Rectal smooth muscle tissue (tissue), 1 donor: ENCODE measurements around the gene KRT76.
"Not testable (repeated sequence)": the region's sequence is repeated elsewhere in the genome, so short reads cannot be mapped to it uniquely, and the experiment has no call there.

Experiments used
- H3K27ac ChIP-seq: one replicate; pipeline ENCODE4 v1.7.0; 2013; ENCODE audit warnings: low read depth, low read length, inconsistent platforms
- H3K27me3 ChIP-seq: one replicate; pipeline ENCODE4 v1.7.0; 2013; ENCODE audit warnings: low read length; ENCODE audit not compliant: control insufficient read depth, insufficient read depth
- H3K36me3 ChIP-seq: one replicate; pipeline ENCODE4 v1.7.0; 2013; ENCODE audit warnings: low read length; ENCODE audit not compliant: control insufficient read depth, insufficient read depth
- H3K4me1 ChIP-seq: one replicate; pipeline ENCODE4 v1.7.0; 2013; ENCODE audit warnings: low read length; ENCODE audit not compliant: control insufficient read depth, insufficient read depth
- H3K4me3 ChIP-seq: one replicate; pipeline ENCODE4 v1.7.0; 2013; ENCODE audit warnings: low read length
- H3K9ac ChIP-seq: one replicate; pipeline ENCODE4 v1.7.0; 2013; ENCODE audit warnings: low read length

Gene KRT76

DNA sequence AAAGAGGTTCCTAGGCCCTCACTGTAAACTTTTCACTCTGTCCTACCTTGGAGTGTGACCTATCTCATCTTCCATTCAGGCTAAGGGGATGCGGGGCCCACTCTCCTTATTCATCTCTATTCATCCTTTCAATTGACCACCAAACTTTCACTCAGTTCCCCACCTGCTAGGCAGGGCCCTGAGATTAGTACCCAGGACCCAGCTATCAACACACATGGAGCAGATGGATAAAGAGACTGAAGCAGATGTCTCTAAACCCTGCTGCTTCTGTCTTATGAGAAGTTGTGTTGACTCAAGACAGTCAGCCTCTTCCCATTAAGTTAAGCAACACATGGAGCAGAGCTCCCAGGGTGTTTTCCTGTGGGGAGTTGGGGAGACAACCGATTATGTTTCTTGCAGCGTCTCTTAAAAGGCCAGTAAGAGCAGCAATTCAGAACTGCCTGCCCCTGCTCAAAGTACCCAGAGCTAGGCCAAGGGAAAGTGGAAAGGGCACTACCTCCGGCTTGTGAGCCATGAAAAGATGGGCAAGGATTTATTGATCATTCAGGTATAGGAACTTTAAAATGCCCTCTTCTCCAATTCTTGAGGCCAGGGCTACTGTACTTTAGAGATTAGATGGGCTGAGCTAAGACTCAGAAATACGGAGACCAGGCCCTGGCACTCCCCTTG, 10.7 kb downstream of the KRT76 start:
- Histone ChIP-seq H3K4me3 (no peak overlapping the region), H3K4me1 (no peaks in the 10 kb centered on the region), H3K36me3 (no peaks in the 10 kb centered on the region), H3K27me3 (no peaks in the 10 kb centered on the region), H3K9ac (no peak overlapping the region), H3K27ac (no peak overlapping the region)

- H3K4me3 ChIP-seq = no peak overlapping the region
- no peaks in the 10 kb centered on the region for H3K27me3 ChIP-seq
- H3K27ac ChIP-seq = no peak overlapping the region
- no peaks in the 10 kb centered on the region for H3K4me1 ChIP-seq
- H3K36me3 ChIP-seq = no peaks in the 10 kb centered on the region
- H3K9ac ChIP-seq = no peak overlapping the region
Measured at GRCh38 chr12:52765702-52766101, 11.4 kb downstream of the KRT76 start.

DNA sequence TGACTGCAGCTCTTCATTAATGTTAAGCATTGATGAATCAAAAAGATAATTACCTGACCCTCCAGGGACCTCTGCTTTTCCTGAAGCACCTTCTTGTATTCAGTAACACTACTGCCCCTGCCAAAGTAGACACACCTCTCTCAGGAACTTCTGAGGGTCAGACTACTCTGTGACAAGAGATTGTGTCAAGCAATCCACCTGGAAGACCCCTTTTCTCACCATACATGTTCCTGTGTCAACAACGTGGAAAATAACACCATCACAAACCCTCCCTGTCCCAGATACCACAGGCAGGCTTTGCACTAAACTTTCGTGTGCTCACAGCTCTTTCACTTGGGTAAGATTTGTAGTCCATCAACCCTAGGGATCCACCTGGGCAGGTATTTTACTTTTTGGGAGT, 13.2 kb downstream of the KRT76 start:
- Histone ChIP-seq H3K36me3 (no peaks in the 10 kb centered on the region), H3K27me3 (no peaks in the 10 kb centered on the region)

DNA sequence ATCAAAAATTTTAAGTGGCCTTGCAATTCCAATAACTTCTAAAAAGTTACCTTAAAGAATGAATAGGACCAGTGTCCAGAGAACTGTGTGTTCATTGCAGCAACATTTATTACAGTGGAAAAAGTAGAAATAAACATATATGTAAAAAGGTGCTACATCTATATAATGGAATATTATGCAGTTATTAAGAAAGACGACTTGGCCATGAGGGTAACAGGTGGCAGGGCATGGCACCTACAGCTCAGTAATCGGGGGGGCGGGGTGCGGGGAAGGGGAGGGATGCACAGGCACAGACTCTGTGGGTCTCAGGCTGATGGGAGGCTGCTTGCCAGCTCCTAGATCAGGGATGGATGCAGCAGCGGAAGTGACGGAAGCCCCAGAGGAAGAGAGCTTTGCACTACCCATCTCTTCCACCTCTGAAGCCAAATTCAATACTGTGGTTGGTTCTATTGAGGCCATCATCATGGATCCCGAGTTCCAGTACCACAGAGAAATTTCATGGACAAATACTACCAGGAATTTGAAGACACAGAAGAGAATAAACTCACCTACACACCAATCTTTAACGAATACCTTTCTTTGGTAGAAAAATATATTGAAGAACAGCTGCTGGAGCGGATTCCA, 14.0 kb downstream of the KRT76 start:
- no peaks in the 10 kb centered on the region for H3K4me1 ChIP-seq

More for the DNA sequence above, 13.2 kb downstream of the KRT76 start:
- Histone ChIP-seq H3K9ac (no peak overlapping the region), H3K4me1 (no peaks in the 10 kb centered on the region), H3K4me3 (no peak overlapping the region), H3K27ac (no peak overlapping the region)

GRCh38 chr12:52761802-52762201, 15.3 kb downstream of the KRT76 start:
- no peak overlapping the region for H3K4me3 ChIP-seq
- H3K36me3 ChIP-seq = no peaks in the 10 kb centered on the region
- no peak overlapping the region for H3K27ac ChIP-seq
- no peak overlapping the region for H3K9ac ChIP-seq
- H3K27me3 ChIP-seq = no peaks in the 10 kb centered on the region
- no peaks in the 10 kb centered on the region for H3K4me1 ChIP-seq

More for the DNA sequence above, 14.0 kb downstream of the KRT76 start:
- no peak overlapping the region for H3K4me3 ChIP-seq
- no peaks in the 10 kb centered on the region for H3K27me3 ChIP-seq
- no peak overlapping the region for H3K27ac ChIP-seq
- no peaks in the 10 kb centered on the region for H3K36me3 ChIP-seq
- H3K9ac ChIP-seq = no peak overlapping the region

GRCh38 chr12:52761218-52761617, 15.9 kb downstream of the KRT76 start:
- H3K36me3 ChIP-seq, H3K4me3 ChIP-seq, H3K27me3 ChIP-seq, H3K4me1 ChIP-seq, H3K27ac ChIP-seq, H3K9ac ChIP-seq: not testable (repeated sequence)

DNA sequence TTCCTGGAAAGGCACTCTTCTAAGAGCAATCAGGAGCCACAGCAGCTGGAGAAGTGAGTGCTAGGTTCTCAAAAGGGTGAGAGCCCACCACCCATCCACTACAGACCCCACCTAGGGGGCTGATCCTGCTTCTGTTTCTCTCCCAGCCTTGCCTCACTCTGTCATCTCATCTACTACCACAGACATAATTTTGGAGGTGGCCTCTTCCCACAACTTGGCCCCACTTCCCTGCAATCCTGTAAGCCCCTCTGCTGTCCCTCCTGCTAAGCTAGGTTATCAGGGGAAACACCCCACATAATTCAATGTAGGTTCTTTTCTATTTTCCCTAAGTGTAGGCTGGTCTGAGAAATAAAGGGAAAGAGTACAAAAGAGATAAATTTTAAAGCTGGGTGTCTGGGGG, 16.5 kb downstream of the KRT76 start:
- Histone ChIP-seq H3K4me1 (no peaks in the 10 kb centered on the region), H3K9ac (no peak overlapping the region), H3K27me3 (no peaks in the 10 kb centered on the region), H3K36me3 (no peaks in the 10 kb centered on the region), H3K27ac (no peak overlapping the region), H3K4me3 (no peak overlapping the region)

DNA sequence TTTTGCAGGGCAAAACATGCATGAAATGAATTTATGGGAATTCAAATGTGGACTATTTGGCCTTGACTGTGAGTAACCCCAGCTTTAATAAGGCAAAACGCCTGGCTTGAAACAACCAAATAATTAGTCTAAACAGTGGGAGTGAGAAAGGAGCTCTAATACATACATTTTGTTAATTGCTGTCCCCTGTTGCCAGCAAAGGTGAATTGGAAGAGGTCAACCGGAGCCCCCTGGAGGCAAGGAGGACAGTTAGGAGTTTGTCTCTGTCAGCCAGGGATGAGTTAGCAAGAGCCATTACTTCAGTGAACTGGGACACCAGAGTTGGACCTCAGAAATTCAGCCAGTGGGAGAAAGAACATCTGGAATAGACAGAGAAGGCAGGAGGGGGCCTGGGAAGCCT, 17.4 kb downstream of the KRT76 start:
- H3K4me1 ChIP-seq = no peaks in the 10 kb centered on the region
- H3K9ac ChIP-seq = no peak overlapping the region
- no peaks in the 10 kb centered on the region for H3K36me3 ChIP-seq
- no peaks in the 10 kb centered on the region for H3K27me3 ChIP-seq
- no peak overlapping the region for H3K27ac ChIP-seq
- no peak overlapping the region for H3K4me3 ChIP-seq

DNA sequence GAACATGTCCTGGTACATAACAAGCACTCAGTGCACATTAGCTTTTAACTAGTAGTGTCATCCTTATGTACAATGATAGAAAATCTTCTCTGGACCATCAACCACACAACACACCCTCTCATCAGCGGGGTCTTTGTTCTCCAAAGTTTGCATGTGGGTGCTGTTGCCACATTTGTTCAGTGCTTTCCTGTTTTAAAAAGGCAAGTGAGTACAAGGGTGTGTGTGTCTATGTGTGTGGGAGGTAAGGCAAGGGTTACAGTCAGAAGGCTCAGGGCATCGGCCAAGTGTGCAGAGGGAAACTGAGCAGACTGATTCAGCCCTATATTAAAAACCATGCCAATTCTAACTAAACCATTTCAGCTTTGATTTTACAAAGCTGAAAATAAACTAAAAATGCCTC, 17.9 kb downstream of the KRT76 start:
- Histone ChIP-seq H3K4me1 (no peaks in the 10 kb centered on the region), H3K4me3 (no peak overlapping the region), H3K9ac (no peak overlapping the region), H3K36me3 (no peaks in the 10 kb centered on the region), H3K27me3 (no peaks in the 10 kb centered on the region), H3K27ac (no peak overlapping the region)

DNA sequence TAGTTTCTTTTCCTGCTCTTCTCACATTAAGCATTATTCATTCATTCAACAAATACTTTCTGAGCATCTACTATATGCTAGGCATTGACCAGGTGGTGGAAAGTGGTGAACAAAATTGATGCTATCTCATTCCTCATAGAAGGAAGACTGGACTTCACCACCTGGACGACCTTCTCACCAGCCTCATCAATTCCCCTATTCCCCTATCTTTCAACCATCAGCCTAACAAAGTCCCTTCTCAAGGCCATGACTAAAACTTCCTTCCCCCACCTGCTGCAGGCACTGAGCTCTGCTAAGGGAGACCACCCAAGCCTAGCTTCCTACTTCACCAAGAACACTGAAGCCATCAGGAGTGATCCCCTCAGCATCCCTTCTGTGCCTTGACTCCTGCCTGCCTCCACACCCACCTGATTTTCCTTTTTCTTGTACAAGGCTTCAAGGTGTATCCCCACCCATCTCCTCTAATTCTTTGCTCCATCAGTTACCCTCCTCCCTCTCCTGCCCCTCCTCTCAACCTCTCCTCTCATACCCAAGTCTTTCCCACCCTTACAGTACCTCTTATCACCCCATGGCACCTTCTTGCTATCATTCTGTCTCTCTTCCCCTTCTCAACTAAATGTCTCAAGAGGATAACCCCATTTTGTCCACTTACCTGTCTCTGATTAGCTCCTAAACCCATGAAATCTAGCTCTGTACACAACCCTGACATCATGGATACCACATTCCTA, 19.5 kb downstream of the KRT76 start:
- H3K27me3 ChIP-seq = peaks cover 2% of the 10 kb centered on the region
- H3K4me1 ChIP-seq = no peaks in the 10 kb centered on the region
- H3K9ac ChIP-seq = no peak overlapping the region
- no peak overlapping the region for H3K27ac ChIP-seq
- no peak overlapping the region for H3K4me3 ChIP-seq
- no peaks in the 10 kb centered on the region for H3K36me3 ChIP-seq

- H3K4me3 ChIP-seq = no peak overlapping the region
- no peak overlapping the region for H3K9ac ChIP-seq
- H3K27me3 ChIP-seq = peaks cover 2% of the 10 kb centered on the region
Measured at GRCh38 chr12:52756281-52756960, 20.7 kb downstream of the KRT76 start.

DNA sequence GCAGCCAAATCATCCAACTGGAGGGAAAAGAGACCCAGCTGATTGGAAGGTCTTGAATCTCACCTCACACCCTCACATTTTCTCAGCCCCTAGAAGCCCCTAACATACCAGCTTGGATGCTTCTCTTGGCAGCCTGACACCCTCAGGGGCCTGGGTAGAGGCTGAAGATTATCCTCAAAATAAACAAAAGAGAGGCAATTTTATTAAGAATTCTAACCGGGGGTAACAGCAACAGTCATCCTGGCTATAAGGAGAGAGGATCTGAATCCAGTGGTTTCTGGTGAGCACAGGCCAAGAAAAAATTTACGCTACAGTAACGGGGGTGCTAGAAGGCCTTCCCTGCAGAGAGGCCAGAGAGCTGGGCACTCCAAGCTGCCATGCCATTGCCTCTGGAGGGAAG, 21.6 kb downstream of the KRT76 start:
- Histone ChIP-seq H3K27ac (no peak overlapping the region), H3K4me3 (no peak overlapping the region), H3K4me1 (no peaks in the 10 kb centered on the region), H3K36me3 (no peaks in the 10 kb centered on the region), H3K9ac (no peak overlapping the region), H3K27me3 (peaks cover 2% of the 10 kb centered on the region)

More at GRCh38 chr12:52756281-52756960, 20.7 kb downstream of the KRT76 start:
- no peaks in the 10 kb centered on the region for H3K36me3 ChIP-seq
- H3K27ac ChIP-seq = no peak overlapping the region
- H3K4me1 ChIP-seq = no peaks in the 10 kb centered on the region
